Vagina (tissue), 2 donors: ENCODE measurements around the gene TNIK.

Experiments
- POLR2A ChIP-seq, 2 donors: fragments of 450-650 bp; IDR thresholded peaks; one replicate each; pipeline ENCODE4 v1.6.1; 2017; ENCODE audit warnings: antibody characterized with exemption in 2 of 2, mild to moderate bottlenecking in 2 of 2, moderate library complexity in 2 of 2
- TF ChIP-seq, protein P1 (sequence below), 3 experiments: fragments of 450-650 bp in 2 of 3; fragments of 200-600 bp in 1 of 3; sonication (generic) in 1 of 3; IDR thresholded peaks; one replicate each; pipeline ENCODE4 v1.5.1; 2017 to 2019; ENCODE audit warnings: antibody characterized with exemption in 3 of 3, mild to moderate bottlenecking in 2 of 3, moderate library complexity in 2 of 3

GRCh38 chr3:171077261-171077660, 382.9 kb downstream of the TNIK start:
- TF ChIP-seq, protein P1, sequence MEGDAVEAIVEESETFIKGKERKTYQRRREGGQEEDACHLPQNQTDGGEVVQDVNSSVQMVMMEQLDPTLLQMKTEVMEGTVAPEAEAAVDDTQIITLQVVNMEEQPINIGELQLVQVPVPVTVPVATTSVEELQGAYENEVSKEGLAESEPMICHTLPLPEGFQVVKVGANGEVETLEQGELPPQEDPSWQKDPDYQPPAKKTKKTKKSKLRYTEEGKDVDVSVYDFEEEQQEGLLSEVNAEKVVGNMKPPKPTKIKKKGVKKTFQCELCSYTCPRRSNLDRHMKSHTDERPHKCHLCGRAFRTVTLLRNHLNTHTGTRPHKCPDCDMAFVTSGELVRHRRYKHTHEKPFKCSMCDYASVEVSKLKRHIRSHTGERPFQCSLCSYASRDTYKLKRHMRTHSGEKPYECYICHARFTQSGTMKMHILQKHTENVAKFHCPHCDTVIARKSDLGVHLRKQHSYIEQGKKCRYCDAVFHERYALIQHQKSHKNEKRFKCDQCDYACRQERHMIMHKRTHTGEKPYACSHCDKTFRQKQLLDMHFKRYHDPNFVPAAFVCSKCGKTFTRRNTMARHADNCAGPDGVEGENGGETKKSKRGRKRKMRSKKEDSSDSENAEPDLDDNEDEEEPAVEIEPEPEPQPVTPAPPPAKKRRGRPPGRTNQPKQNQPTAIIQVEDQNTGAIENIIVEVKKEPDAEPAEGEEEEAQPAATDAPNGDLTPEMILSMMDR (IDR thresholded peaks at IDR 0.05) = no peak
- no peak for TF ChIP-seq POLR2A (IDR thresholded peaks at IDR 0.05)
